Measurements from ENCODE around the gene CCDC92. TPM values are rescaled to one million over a fixed set of nuclear protein-coding genes. Genes with fewer than 3 reads are reported as not detected.

Gene CCDC92
- polyA plus RNA-seq, 3 donors: 44.6 to 51.9 (median 48.4) TPM

GRCh38 chr12:123943816-123944215 is 28.8 kb downstream of the CCDC92 start:
- no peak for DNase-seq (ENCODE audit: extremely low read depth in 1 of 11, low read depth in 9 of 11, low spot score in 4 of 11)

- no peak for DNase-seq (ENCODE audit: extremely low read depth in 1 of 11, low read depth in 9 of 11, low spot score in 4 of 11)
Observed at GRCh38 chr12:123942911-123943648, 29.6 kb downstream of the CCDC92 start.

- DNase-seq (ENCODE audit: extremely low read depth in 1 of 11, low read depth in 9 of 11, low spot score in 4 of 11): no peak
Observed at GRCh38 chr12:123942238-123942653, 30.4 kb downstream of the CCDC92 start.

GRCh38 chr12:123941624-123942237 is 30.9 kb downstream of the CCDC92 start:
- no peak for DNase-seq (ENCODE audit: extremely low read depth in 1 of 11, low read depth in 9 of 11, low spot score in 4 of 11)

GRCh38 chr12:123941000-123941399 is 31.6 kb downstream of the CCDC92 start:
- DNase-seq (ENCODE audit: extremely low read depth in 1 of 11, low read depth in 9 of 11, low spot score in 4 of 11): no peak

- DNase-seq (ENCODE audit: extremely low read depth in 1 of 11, low read depth in 9 of 11, low spot score in 4 of 11): no peak
Observed at GRCh38 chr12:123940627-123940966, 32.0 kb downstream of the CCDC92 start.

GRCh38 chr12:123939716-123940626 is 32.7 kb downstream of the CCDC92 start:
- DNase-seq (ENCODE audit: extremely low read depth in 1 of 11, low read depth in 9 of 11, low spot score in 4 of 11): no peak

GRCh38 chr12:123938679-123939480 is 33.8 kb downstream of the CCDC92 start:
- no peak for DNase-seq (ENCODE audit: extremely low read depth in 1 of 11, low read depth in 9 of 11, low spot score in 4 of 11)

- DNase-seq (ENCODE audit: extremely low read depth in 1 of 11, low read depth in 9 of 11, low spot score in 4 of 11): no peak
Observed at GRCh38 chr12:123937707-123938591, 34.7 kb downstream of the CCDC92 start.

- no peak for DNase-seq (ENCODE audit: extremely low read depth in 1 of 11, low read depth in 9 of 11, low spot score in 4 of 11)
Observed at GRCh38 chr12:123936956-123937706, 35.5 kb downstream of the CCDC92 start.

GRCh38 chr12:123936471-123936870 is 36.2 kb downstream of the CCDC92 start:
- no peak for DNase-seq (ENCODE audit: extremely low read depth in 1 of 11, low read depth in 9 of 11, low spot score in 4 of 11)

GRCh38 chr12:123935956-123936355 is 36.7 kb downstream of the CCDC92 start:
- no peak for DNase-seq (ENCODE audit: extremely low read depth in 1 of 11, low read depth in 9 of 11, low spot score in 4 of 11)

- no peak for DNase-seq (ENCODE audit: extremely low read depth in 1 of 11, low read depth in 9 of 11, low spot score in 4 of 11)
Observed at GRCh38 chr12:123934829-123935228, 37.8 kb downstream of the CCDC92 start.

GRCh38 chr12:123934016-123934620 is 38.5 kb downstream of the CCDC92 start:
- no peak for DNase-seq (ENCODE audit: extremely low read depth in 1 of 11, low read depth in 9 of 11, low spot score in 4 of 11)

- DNase-seq (ENCODE audit: extremely low read depth in 1 of 11, low read depth in 9 of 11, low spot score in 4 of 11): no peak
Observed at GRCh38 chr12:123933214-123933613, 39.4 kb downstream of the CCDC92 start.

GRCh38 chr12:123931686-123932321 is 40.8 kb downstream of the CCDC92 start:
- no peak for DNase-seq (ENCODE audit: extremely low read depth in 1 of 11, low read depth in 9 of 11, low spot score in 4 of 11)

Data from renal cortex interstitium (tissue), 11 donors.